Stimulated activated CD4-positive, alpha-beta T cell treated with anti-CD3 and anti-CD28 coated beads, Interleukin-12 subunit alpha, Interleukin-12 subunit beta, amount 100 ng/mL, for 24 hours (primary cell): Measurements from ENCODE around the gene C3orf70.

Source experiments
- DNase-seq, 2 experiments: peaks; one replicate each; pipeline ENCODE4 v3.0.0-alpha.2; 2020; ENCODE audit warnings: low read depth in 2 of 2

The C3orf70 gene

GRCh38 chr3:185051801-185052200, 101.1 kb downstream of the C3orf70 start:
- DNase-seq = no peak

- DNase-seq = no peak
Observed at GRCh38 chr3:185049710-185050109, 103.2 kb downstream of the C3orf70 start.

GRCh38 chr3:185046603-185047002, 106.3 kb downstream of the C3orf70 start:
- DNase-seq = no peak

GRCh38 chr3:185046164-185046515, 106.7 kb downstream of the C3orf70 start:
- no peak for DNase-seq

GRCh38 chr3:185042312-185043050, 110.4 kb downstream of the C3orf70 start:
- no peak for DNase-seq

- no peak for DNase-seq
Observed at GRCh38 chr3:185041540-185041939, 111.3 kb downstream of the C3orf70 start.

GRCh38 chr3:185040425-185040824, 112.4 kb downstream of the C3orf70 start:
- no peak for DNase-seq

GRCh38 chr3:185037801-185038200, 115.1 kb downstream of the C3orf70 start:
- DNase-seq = no peak

- no peak for DNase-seq
Observed at GRCh38 chr3:185030951-185031350, 121.9 kb downstream of the C3orf70 start.

GRCh38 chr3:185030399-185030798, 122.5 kb downstream of the C3orf70 start:
- DNase-seq = no peak

- no peak for DNase-seq
Observed at GRCh38 chr3:185029086-185029485, 123.8 kb downstream of the C3orf70 start.

GRCh38 chr3:185028121-185028520, 124.7 kb downstream of the C3orf70 start:
- no peak for DNase-seq
